Lower lobe of right lung (tissue), 2 donors: ENCODE measurements around the gene CHKA. TPM values are rescaled to one million over a fixed set of nuclear protein-coding genes. Genes with fewer than 3 reads are reported as not detected.

ENCODE experiments used
- ATAC-seq, 2 donors: fragments of 200-7000 bp; cut with Tn5 transposase; one replicate each; pipeline ENCODE4 v1.9.1; 2020 to 2022; ENCODE audit warnings: mild to moderate bottlenecking in 2 of 2, moderate library complexity in 2 of 2
- DNase-seq: peaks from one replicate; pipeline ENCODE4 v3.0.0-alpha.2; 2020
- H3K27ac ChIP-seq: fragments of 200-600 bp; one replicate; pipeline ENCODE4 v1.8.0; 2022
- H3K27me3 ChIP-seq: fragments of 200-600 bp; one replicate; pipeline ENCODE4 v1.8.0; 2022; ENCODE audit warnings: low read depth
- H3K36me3 ChIP-seq: fragments of 200-600 bp; one replicate; pipeline ENCODE4 v1.8.0; 2022; ENCODE audit warnings: mild to moderate bottlenecking
- H3K4me1 ChIP-seq: fragments of 200-600 bp; one replicate; pipeline ENCODE4 v1.8.0; 2022
- H3K4me3 ChIP-seq: fragments of 200-600 bp; one replicate; pipeline ENCODE4 v1.8.0; 2022; ENCODE audit warnings: mild to moderate bottlenecking
- H3K9me3 ChIP-seq: fragments of 200-600 bp; one replicate; pipeline ENCODE4 v1.8.0; 2022
- intact Hi-C: fragments of 100-400 bp; cut with DNase I; formaldehyde crosslinking; loops from one replicate; pipeline ENCODE4 v1.11.0; 2022
- total RNA-seq: library from RNA; stranded (reverse); fragmentation: NEBNext Ultra II Directional; extraction: Animal tissue kit (Norgen Biotek cat#: 25700); gene quantifications from one replicate; pipeline ENCODE4 v1.2.1, GENCODE V29; 2021
- TF ChIP-seq, protein P1 (sequence below): fragments of 200-600 bp; IDR thresholded peaks from one replicate; pipeline ENCODE4 v1.8.0; 2022; ENCODE audit warnings: antibody characterized with exemption, mild to moderate bottlenecking
- donor health status: DM: no; HTN: yes; CAD: no; lungs with severe emphysema.

CHKA gene
- total RNA-seq, 1 donor from 2014 or later, result 43.0 TPM

DNA sequence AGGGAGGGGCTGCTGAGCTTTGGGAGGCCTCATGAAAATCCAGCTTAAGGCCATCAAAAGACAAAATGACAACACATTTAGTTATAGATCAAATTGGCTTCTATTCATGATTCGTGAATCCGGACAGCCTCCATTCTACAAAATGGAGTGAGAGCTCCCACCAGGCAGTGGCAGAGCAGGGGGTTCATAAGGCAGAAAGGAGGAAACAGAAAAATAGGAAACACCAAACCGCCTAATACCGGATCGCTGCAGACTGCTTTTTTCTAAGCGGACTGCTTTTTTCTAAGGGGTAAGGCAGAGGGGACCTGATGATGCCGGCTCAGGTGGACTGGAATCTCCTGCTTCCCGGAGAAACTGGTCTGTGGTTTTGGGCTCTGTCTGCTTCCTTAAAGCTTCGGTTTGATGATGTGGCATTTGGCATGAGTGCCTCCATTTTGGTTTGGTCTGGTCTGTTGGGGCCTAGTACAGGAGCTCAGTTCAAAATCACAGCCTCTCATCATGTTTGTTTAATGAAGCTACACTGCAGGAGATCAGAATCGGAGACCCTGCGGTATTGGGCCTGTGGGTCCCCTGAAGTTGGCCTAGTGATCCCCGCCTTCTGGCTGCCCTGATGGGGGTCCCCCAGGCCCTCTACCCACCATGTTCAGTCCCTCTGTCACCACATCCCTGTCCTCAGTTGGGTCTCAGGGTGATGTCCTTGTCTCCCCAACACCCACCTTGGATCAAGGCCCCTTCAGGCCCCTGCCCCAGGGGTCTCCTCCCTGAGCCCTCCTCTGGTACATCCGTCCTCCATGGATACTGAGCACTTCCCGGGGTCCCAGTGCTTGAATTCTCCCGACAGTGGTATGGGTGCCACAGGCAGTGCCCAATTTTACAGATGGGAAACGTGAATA, 109.9 kb downstream of the CHKA start:
- TF ChIP-seq, protein P1, sequence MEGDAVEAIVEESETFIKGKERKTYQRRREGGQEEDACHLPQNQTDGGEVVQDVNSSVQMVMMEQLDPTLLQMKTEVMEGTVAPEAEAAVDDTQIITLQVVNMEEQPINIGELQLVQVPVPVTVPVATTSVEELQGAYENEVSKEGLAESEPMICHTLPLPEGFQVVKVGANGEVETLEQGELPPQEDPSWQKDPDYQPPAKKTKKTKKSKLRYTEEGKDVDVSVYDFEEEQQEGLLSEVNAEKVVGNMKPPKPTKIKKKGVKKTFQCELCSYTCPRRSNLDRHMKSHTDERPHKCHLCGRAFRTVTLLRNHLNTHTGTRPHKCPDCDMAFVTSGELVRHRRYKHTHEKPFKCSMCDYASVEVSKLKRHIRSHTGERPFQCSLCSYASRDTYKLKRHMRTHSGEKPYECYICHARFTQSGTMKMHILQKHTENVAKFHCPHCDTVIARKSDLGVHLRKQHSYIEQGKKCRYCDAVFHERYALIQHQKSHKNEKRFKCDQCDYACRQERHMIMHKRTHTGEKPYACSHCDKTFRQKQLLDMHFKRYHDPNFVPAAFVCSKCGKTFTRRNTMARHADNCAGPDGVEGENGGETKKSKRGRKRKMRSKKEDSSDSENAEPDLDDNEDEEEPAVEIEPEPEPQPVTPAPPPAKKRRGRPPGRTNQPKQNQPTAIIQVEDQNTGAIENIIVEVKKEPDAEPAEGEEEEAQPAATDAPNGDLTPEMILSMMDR, result no peak
- peaks cover 69% of the 10 kb centered on the region for H3K4me1 ChIP-seq
- DNase-seq, result no peak

DNA sequence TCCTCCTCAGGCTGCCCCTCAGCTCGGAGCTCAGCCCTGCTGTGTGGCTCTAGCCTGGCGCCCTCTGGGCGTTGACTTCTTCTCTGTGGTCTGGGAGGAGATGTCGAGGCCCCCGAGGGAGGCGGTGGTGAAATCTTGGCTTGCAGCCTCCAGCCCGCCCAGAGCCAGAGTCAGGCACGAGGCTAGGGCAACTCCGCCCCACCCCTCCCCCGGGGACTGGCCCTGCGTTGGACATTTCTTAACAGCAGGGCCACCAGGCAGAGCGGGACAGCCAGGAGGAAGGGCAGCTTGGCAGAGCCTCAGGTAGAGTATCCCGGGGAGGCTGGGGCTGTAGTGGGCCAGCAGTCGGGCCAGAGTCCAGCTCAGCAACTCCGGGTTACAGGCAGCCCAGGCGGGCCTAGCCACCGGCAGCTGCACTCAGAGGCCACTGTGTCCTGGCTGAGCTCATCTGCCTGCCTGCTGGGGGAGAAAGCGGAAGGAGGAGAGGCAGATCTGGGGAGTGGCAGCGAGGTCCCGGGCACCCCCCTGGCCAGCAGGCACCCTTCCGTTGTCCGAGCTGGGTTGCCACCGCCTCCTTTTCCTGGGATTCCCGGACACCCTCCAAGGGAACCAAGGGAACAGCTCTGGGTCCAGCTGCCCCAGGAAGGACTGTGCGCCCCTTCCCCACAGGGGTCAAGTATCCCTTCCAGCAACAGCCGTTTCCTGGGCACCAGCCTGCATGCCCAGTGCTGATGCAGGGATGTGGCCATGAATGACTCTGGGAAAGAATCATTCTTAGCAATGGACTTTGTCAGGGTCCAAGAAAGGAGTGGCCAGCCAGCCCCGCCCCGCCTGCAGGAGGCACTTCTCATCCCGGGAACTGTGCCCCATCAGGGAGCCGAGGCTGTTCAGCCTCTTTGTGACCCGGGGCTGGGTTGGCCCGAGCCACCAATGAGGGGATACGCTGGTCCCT, 110.8 kb downstream of the CHKA start, which contains the start of gene ALDH3B1:
TSS of gene ALDH3B1 (plus strand) at position 238 of the 952 bp plus-strand sequence. CDS start 4,971 bp downstream, outside the sequence.
- Histone ChIP-seq H3K4me1 (peaks cover 66% of the 10 kb centered on the region), H3K27me3 (no peaks in the 10 kb centered on the region), H3K36me3 (no peaks in the 10 kb centered on the region), H3K4me3 (peak within 1 kb of the TSS; percentile 62), H3K27ac (peak within 1 kb of the TSS; percentile 86), H3K9me3 (no peaks in the 10 kb centered on the region)
- DNase-seq (peak; percentile 98), ATAC-seq (peak; percentile 75 to 85)
- intact Hi-C loops, result no loop called here
- TF ChIP-seq, protein P1, result no peak

More for the DNA sequence above, 109.9 kb downstream of the CHKA start:
- intact Hi-C loops, result no loop called here
- peak overlapping the region; percentile 86 for H3K27ac ChIP-seq
- peak overlapping the region; percentile 62 for H3K4me3 ChIP-seq
- H3K36me3 ChIP-seq, result no peaks in the 10 kb centered on the region
- H3K9me3 ChIP-seq, result no peaks in the 10 kb centered on the region
- H3K27me3 ChIP-seq, result no peaks in the 10 kb centered on the region
- ATAC-seq, result no peak

DNA sequence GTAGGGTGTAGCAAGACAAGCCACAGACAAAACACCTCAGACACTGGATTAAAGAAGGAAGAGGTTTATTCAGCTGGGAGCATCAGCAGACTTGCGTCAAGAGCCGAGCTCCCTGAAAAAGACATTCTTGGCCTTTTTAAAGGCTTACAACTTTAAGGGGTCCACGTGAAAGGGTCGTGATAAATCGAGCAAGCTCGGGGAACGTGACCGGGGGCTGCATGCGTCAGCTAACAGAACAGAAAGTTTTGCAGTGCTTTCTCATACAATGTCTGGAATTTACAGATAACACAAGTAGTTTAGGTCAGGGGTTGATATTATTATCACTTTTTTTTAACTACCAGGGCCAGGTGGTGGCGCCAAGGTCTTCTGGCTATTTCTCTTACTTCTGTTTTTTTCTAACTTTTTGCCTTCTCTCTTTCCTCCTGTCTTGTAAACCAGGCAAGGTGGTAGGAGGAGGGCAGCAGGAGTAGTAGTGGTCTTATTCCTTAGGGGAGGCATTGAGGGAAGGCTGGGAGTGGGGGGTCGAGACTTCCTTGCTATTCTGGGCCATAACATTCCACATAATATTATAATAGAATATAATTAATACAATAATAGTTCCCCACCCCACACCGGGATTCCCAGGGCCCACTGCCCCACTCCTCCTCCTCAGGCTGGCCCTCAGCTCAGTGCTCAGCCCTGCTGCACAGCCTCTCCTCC, 111.6 kb downstream of the CHKA start:
- intact Hi-C loops, result no loop called here

DNA sequence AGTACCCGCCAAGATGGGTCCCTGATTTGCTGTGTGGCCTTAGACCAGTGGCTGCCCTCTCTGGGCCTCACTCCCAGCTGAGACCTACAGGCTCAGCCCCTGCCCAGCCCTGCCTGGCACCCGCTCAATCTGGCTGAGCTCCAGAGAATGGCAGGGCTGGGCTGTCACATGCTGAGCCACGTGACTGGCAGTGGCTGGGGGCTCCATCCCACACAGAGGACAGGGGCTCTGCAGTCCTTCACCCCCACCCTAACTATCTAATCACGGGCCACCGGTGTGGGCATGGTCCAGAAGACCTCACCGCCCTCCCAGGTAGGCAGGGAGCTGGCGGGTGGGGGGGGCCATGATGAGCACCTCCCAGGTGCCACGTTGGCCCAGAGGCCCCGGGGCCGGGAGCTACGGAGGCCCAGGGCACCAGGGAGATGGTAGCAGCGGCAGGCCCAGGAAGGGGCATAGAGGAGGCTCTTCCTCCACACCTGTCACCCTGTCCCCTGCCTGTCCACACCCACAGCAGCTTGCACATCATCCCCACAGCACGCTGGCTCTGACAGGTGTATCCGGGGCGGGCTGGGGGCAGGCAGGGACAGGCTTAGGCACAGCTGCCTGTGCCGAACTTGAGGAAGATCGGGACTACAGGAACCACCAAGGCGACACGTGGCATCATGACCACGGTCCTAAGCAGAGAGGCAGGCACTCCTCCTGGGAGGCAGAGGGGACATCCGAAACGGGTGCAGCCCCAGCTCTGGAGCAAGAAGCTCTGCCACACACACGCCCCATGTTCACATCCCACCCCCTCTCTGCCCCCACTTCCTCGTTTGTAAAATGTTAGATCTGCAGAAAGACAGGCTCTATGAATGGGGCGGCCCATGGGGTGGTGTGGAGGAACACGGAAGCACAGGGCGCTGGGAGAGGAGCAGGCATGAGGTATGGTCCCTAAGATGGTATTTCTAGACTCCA, 112.5 kb downstream of the CHKA start:
- no peak for ATAC-seq
- peak; percentile 74 for DNase-seq
- peaks cover 56% of the 10 kb centered on the region for H3K4me1 ChIP-seq
- H3K27ac ChIP-seq, result peak overlapping the region; percentile 86
- no peaks in the 10 kb centered on the region for H3K9me3 ChIP-seq
- peak overlapping the region; percentile 19 for H3K4me3 ChIP-seq
- intact Hi-C loops, result no loop called here
- H3K36me3 ChIP-seq, result no peaks in the 10 kb centered on the region
- TF ChIP-seq, protein P1, result no peak
- no peaks in the 10 kb centered on the region for H3K27me3 ChIP-seq

More for the DNA sequence above, 111.6 kb downstream of the CHKA start:
- Histone ChIP-seq H3K27ac (peak overlapping the region; percentile 86), H3K4me1 (peaks cover 60% of the 10 kb centered on the region), H3K36me3 (no peaks in the 10 kb centered on the region), H3K27me3 (no peaks in the 10 kb centered on the region), H3K4me3 (peak overlapping the region; percentile 62), H3K9me3 (no peaks in the 10 kb centered on the region)
- no peak for DNase-seq
- TF ChIP-seq, protein P1, result no peak
- ATAC-seq, result peak in 1 of 2 donors; percentile 1
